Measurements from ENCODE around the gene NAV2. TPM values are rescaled to one million over a fixed set of nuclear protein-coding genes. Genes with fewer than 3 reads are reported as not detected.

NAV2 gene
- total and polyA plus RNA-seq, 7 donors = 1.2 to 62.6 (median 22.1) TPM

DNA sequence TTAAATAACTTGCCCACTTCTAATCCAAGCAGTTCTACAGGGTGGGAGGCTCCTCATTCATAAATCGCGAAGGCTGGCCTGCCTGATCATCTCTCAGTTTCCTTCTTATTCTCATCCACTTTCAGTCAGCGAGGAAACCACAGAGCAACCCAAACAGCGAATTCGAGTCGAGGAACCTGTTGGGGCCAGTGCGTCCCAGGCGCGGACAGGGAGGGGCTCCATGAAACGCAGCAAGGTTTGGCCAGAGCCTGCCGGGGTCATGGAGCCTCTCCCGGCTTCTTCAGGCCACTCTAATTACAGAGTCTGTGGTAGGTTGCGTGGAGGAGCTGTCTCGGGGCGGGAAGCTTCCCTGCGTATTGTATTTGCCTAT is 741 bp upstream of the NAV2 start:
- intact Hi-C loops (cut with DNase I) = loop anchor here (2.0 kb wide), 2 partner anchors 29 to 135 kb away; no protein-coding TSS in a partner anchor
- Histone ChIP-seq H3K9me3 (no peaks in the 10 kb centered on the region), H3K27me3 (no peaks in the 10 kb centered on the region), H3K4me1 (peaks cover 0 to 58% (median 49%) of the 10 kb centered on the region in 4 donors), H3K4me3 (peak overlapping the region; percentile 41 to 85 (median 72)), H3K36me3 (no peaks in the 10 kb centered on the region), H3K27ac (peak overlapping the region; percentile 93 to 98 (median 96))
- DNase-seq = no peak
- 5 to 6% methylated on average over 16 of the region's 16 CpGs for WGBS, 2 donors
- TF ChIP-seq, protein P1, sequence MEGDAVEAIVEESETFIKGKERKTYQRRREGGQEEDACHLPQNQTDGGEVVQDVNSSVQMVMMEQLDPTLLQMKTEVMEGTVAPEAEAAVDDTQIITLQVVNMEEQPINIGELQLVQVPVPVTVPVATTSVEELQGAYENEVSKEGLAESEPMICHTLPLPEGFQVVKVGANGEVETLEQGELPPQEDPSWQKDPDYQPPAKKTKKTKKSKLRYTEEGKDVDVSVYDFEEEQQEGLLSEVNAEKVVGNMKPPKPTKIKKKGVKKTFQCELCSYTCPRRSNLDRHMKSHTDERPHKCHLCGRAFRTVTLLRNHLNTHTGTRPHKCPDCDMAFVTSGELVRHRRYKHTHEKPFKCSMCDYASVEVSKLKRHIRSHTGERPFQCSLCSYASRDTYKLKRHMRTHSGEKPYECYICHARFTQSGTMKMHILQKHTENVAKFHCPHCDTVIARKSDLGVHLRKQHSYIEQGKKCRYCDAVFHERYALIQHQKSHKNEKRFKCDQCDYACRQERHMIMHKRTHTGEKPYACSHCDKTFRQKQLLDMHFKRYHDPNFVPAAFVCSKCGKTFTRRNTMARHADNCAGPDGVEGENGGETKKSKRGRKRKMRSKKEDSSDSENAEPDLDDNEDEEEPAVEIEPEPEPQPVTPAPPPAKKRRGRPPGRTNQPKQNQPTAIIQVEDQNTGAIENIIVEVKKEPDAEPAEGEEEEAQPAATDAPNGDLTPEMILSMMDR (IDR thresholded peaks at IDR 0.05) = no peak
- TF ChIP-seq POLR2AphosphoS5 (IDR thresholded peaks at IDR 0.05) (no peak), POLR2A (IDR thresholded peaks at IDR 0.05) (no peak), EP300 (IDR thresholded peaks at IDR 0.05) (no peak)

DNA sequence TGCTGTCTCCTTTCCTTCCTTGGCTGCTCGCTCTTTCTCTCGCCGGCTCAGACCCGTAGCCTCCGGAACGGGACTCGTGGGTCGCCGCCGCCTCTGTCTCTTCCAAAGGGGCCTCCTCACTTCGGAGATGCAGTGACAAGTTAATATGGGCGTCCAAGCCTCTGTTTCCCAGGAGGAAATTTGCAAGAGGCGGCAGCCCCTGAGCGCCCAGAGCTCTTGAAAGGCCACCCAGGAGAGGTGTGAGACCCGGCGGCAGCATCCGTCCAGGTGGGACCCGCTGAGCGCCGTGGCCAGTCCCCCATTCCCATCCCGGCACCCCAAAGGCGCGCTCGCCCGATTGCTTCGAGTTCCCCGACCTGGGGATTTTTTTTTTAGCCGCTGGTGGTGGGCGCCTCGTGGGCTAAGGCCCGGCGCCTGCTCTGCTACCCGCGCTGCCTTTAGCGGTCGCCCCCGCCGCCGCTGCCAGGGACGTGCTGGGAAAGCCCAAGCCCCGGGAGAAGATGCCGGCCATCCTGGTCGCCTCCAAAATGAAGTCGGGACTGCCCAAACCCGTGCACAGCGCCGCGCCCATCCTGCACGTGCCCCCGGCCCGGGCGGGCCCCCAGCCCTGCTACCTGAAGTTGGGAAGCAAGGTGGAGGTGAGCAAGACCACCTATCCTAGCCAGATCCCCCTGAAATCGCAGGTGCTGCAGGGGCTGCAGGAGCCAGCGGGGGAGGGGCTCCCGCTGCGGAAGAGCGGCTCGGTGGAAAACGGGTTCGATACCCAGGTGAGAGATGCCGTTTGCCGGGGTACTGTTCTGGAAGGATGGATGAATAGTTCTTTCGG is 772 bp downstream of the NAV2 start:
- peak; percentile 73 for DNase-seq
- Histone ChIP-seq H3K36me3 (no peaks in the 10 kb centered on the region), H3K27me3 (no peaks in the 10 kb centered on the region), H3K9me3 (no peaks in the 10 kb centered on the region), H3K4me3 (peak overlapping the region; percentile 62 to 85 (median 72)), H3K4me1 (peaks cover 0 to 69% (median 60%) of the 10 kb centered on the region in 4 donors), H3K27ac (peak overlapping the region; percentile 93 to 98 (median 96))
- intact Hi-C loops (cut with DNase I) = loop anchor here (1.0 to 2.0 kb wide), 3 partner anchors 31 to 137 kb away; no protein-coding TSS in a partner anchor
- no peak for TF ChIP-seq POLR2AphosphoS5 (IDR thresholded peaks at IDR 0.05)
- TF ChIP-seq, protein P1 (IDR thresholded peaks at IDR 0.05) = no peak
- TF ChIP-seq POLR2A (IDR thresholded peaks at IDR 0.05) = no peak
- no peak for TF ChIP-seq EP300 (IDR thresholded peaks at IDR 0.05)
- WGBS, 2 donors = 1 to 2% methylated on average over 63 of the region's 63 CpGs

- H3K9me3 ChIP-seq = no peaks in the 10 kb centered on the region
- intact Hi-C loops (cut with DNase I) = no loop called here
- no peaks in the 10 kb centered on the region for H3K27me3 ChIP-seq
- H3K4me3 ChIP-seq = peak overlapping the region; percentile 62 to 85 (median 72)
- DNase-seq = peak; percentile 78
- 3 to 7% methylated on average over 17 of the region's 17 CpGs for WGBS, 2 donors
- TF ChIP-seq POLR2AphosphoS5 (IDR thresholded peaks at IDR 0.05) (no peak), POLR2A (IDR thresholded peaks at IDR 0.05) (no peak), EP300 (IDR thresholded peaks at IDR 0.05) (no peak)
- TF ChIP-seq, protein P1 (IDR thresholded peaks at IDR 0.05) = no peak
- no peaks in the 10 kb centered on the region for H3K36me3 ChIP-seq
- peak overlapping the region; percentile 93 to 98 (median 96) for H3K27ac ChIP-seq
- peaks cover 0 to 75% (median 66%) of the 10 kb centered on the region in 4 donors for H3K4me1 ChIP-seq
Observed at GRCh38 chr11:19714022-19714386, 1.4 kb downstream of the NAV2 start.

DNA sequence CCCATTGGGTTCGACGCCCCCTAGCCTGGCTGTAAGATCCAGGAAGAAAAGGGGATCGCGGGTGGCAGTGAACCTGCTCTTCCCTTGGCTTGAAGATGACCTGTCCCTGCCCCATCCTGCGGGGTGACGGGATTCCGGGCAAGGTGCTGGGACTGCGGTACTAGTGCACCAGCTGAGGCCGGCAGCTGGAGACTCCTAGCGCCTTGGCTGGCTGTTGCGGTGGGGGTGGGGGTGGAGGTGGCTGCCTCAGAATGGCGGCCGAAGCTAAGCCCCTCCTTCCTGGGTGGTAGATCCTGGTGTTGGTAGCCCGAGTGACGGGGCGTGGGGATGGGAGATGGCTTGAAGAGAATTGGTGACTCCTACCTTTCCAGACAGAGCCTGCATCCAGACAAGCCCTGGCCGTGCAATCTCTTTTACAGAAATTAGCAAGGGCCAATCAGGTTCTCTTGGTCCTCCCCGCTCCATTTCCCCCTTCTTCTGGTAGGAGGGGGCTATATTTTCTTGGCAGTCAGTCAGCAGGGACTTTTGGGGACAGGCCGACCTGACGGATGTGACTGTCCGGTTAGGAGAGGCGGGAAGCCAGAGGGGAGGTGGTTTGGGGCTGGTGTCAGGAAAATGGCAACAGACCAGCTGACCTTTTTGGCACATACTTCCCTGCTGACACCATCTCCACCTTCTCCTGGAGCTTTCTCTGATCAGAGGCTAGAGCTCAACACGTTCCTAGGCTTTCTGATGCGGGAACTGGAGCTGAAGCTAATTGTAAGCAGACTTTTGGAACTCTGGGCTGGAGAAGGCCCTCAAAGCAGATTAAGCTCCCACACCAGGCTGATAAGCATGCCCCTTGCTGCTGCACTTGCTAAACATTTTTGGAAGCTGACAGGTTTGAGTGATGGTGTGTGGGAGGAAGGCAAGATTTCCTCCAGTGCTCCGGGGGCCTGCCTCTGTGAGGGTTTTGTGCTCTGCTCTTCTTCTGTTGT is 2.0 kb downstream of the NAV2 start:
- intact Hi-C loops (cut with DNase I) = no loop called here
- H3K27ac ChIP-seq = peak overlapping the region; percentile 93 to 98 (median 96)
- peaks cover 0 to 82% (median 73%) of the 10 kb centered on the region in 4 donors for H3K4me1 ChIP-seq

More for the DNA sequence above, 2.0 kb downstream of the NAV2 start:
- H3K4me3 ChIP-seq = peak overlapping the region; percentile 62 to 85 (median 72)
- no peaks in the 10 kb centered on the region for H3K36me3 ChIP-seq
- H3K9me3 ChIP-seq = no peaks in the 10 kb centered on the region
- H3K27me3 ChIP-seq = no peaks in the 10 kb centered on the region
- WGBS, 2 donors = 23 to 28% methylated on average over 25 of the region's 25 CpGs
- DNase-seq = peak; percentile 84
- TF ChIP-seq, protein P1 (IDR thresholded peaks at IDR 0.05) = no peak
- peak in 3 of 4 donors; percentile 24 to 57 (median 45) for TF ChIP-seq POLR2AphosphoS5 (IDR thresholded peaks at IDR 0.05)
